B cell (primary cell): ENCODE measurements around the gene PPP1R14D. TPM values are rescaled to one million over a fixed set of nuclear protein-coding genes. Genes with fewer than 3 reads are reported as not detected.

Experiments
- ATAC-seq: fragments of 200-7000 bp; cut with Tn5 transposase; one replicate; pipeline ENCODE4 v1.10.0; 2021; ENCODE audit warnings: low read depth, mild to moderate bottlenecking, moderate number of reproducible peaks, moderate library complexity
- CTCF ChIA-PET: fragments of 350-600 bp; sonication (Branson Sonifier 250); formaldehyde crosslinking; loops from one replicate; lab custom pipeline; 2021; ENCODE audit warnings: antibody characterized with exemption, inconsistent platforms; lab: Charles Lee
- POLR2A ChIA-PET: fragments of 350-600 bp; sonication (Branson Sonifier 250); formaldehyde crosslinking; loops from one replicate; lab custom pipeline; 2021; ENCODE audit warnings: antibody characterized with exemption; lab: Charles Lee
- DNase-seq: peaks from one replicate; pipeline ENCODE4 v3.0.0; 2013
- H2AFZ ChIP-seq: 2 replicates; pipeline ENCODE4 v1.6.1; 2012; ENCODE audit warnings: mild to moderate bottlenecking, low read depth, low read length; ENCODE audit not compliant: insufficient read depth, poor library complexity, severe bottlenecking
- H3K27ac ChIP-seq, 2 donors: 1 replicate in 1 of 2; 2 replicates in 1 of 2; pipeline ENCODE4 v1.5.1; 2012 to 2013; ENCODE audit warnings: low read length in 2 of 2, mild to moderate bottlenecking in 2 of 2, moderate library complexity in 1 of 2
- H3K27me3 ChIP-seq, 4 experiments: fragments of 200-600 bp in 1 of 4; sonication (generic) in 1 of 4; replicated peaks in 1 of 4; 1 replicate in 2 of 4; 2 replicates in 2 of 4; pipeline versions ENCODE4 v1.6.1 to v1.7.0; 2013 to 2016; ENCODE audit warnings: low read length in 3 of 4, mild to moderate bottlenecking in 2 of 4, mixed read lengths in 1 of 4, moderate library complexity in 1 of 4; ENCODE audit not compliant: insufficient read depth in 4 of 4, control insufficient read depth in 3 of 4; ENCODE audit errors: control extremely low read depth in 1 of 4
- H3K36me3 ChIP-seq, 2 experiments: replicated peaks in 1 of 2; 1 replicate in 1 of 2; 2 replicates in 1 of 2; pipeline versions ENCODE4 v1.6.1 to v1.7.1; 2013; ENCODE audit warnings: low read length in 1 of 2; ENCODE audit not compliant: insufficient read depth in 2 of 2, control insufficient read depth in 1 of 2; ENCODE audit errors: control extremely low read depth in 1 of 2, extremely low read depth in 1 of 2
- H3K4me1 ChIP-seq, 2 donors: fragments of 200-600 bp in 1 of 2; sonication (generic) in 1 of 2; 1 replicate in 1 of 2; 2 replicates in 1 of 2; pipeline versions ENCODE4 v1.5.1 to v1.6.1; 2013 to 2017; ENCODE audit warnings: low read length in 2 of 2; ENCODE audit not compliant: control insufficient read depth in 2 of 2, insufficient read depth in 2 of 2
- H3K4me2 ChIP-seq: replicated peaks from 2 replicates; pipeline ENCODE3; 2012; ENCODE audit warnings: mild to moderate bottlenecking, low read depth, low read length; ENCODE audit not compliant: poor library complexity, severe bottlenecking
- H3K4me3 ChIP-seq, 5 experiments: fragments of 200-600 bp in 1 of 5; sonication (generic) in 1 of 5; 1 replicate in 3 of 5; 2 replicates in 2 of 5; pipeline versions ENCODE4 v1.5.1 to v1.7.0; 2011 to 2016; ENCODE audit warnings: low read length in 4 of 5, mild to moderate bottlenecking in 4 of 5, low read depth in 2 of 5, control low read depth in 1 of 5, moderate library complexity in 1 of 5; ENCODE audit not compliant: insufficient read depth in 1 of 5; ENCODE audit errors: control extremely low read depth in 1 of 5, extremely low read depth in 1 of 5
- H3K79me2 ChIP-seq: fragments of 200-600 bp; sonication (generic); one replicate; pipeline ENCODE4 v1.6.0; 2016; ENCODE audit warnings: low read length; ENCODE audit not compliant: control insufficient read depth, insufficient read depth
- H3K9ac ChIP-seq: fragments of 200-600 bp; sonication (generic); 2 replicates; pipeline ENCODE4 v1.6.1; 2017; ENCODE audit warnings: mild to moderate bottlenecking, low read length, moderate library complexity
- H3K9me3 ChIP-seq, 3 donors: one replicate each; pipeline versions ENCODE4 v1.6.1 to v1.7.1; 2013; ENCODE audit warnings: low read length in 2 of 3; ENCODE audit not compliant: control insufficient read depth in 2 of 3, insufficient read depth in 1 of 3; ENCODE audit errors: control extremely low read depth in 1 of 3
- H4K20me1 ChIP-seq: 2 replicates; pipeline ENCODE4 v1.6.0; 2012; ENCODE audit warnings: mild to moderate bottlenecking, low read length; ENCODE audit not compliant: insufficient read depth, control insufficient read depth, poor library complexity, severe bottlenecking
- H3K27ac Mint-ChIP-seq: one replicate; pipeline ENCODE4 v1.8.0; 2021; ENCODE audit warnings: mixed read lengths
- H3K27me3 Mint-ChIP-seq: one replicate; pipeline ENCODE4 v1.8.0; 2021; ENCODE audit warnings: mixed read lengths
- H3K4me1 Mint-ChIP-seq: one replicate; pipeline ENCODE4 v1.8.0; 2021; ENCODE audit warnings: mixed read lengths
- H3K4me3 Mint-ChIP-seq: one replicate; pipeline ENCODE4 v1.8.0; 2021; ENCODE audit warnings: mixed read lengths
- H3K9me3 Mint-ChIP-seq: one replicate; pipeline ENCODE4 v1.8.0; 2022; ENCODE audit warnings: mixed read lengths; ENCODE audit not compliant: insufficient read depth
- EZH2 ChIP-seq: IDR thresholded peaks from 2 replicates; pipeline ENCODE4 v1.6.1; 2012; ENCODE audit warnings: borderline replicate concordance, low read depth, mild to moderate bottlenecking, moderate library complexity, low read length; ENCODE audit not compliant: insufficient read depth, poor library complexity, severe bottlenecking
- WGBS: methylation state at CpG from one replicate; pipeline ENCODE4 v1.1.5; 2013; ENCODE audit warnings: missing lambda C conversion rate; ENCODE audit not compliant: insufficient coverage; 5-methylcytosine and 5-hydroxymethylcytosine counted together
- intact Hi-C: fragments of 100-400 bp; cut with micrococcal nuclease; formaldehyde crosslinking; loops from one replicate; pipeline ENCODE4 v1.10.0; 2022
- polyA plus RNA-seq: library from polyadenylated mRNA; depleted of rRNA; stranded (reverse); fragments of >200 nt; gene quantifications from 2 replicates; pipeline ENCODE4 v1.2.3, GENCODE V29; 2012
- total RNA-seq, 2 donors: library from RNA; stranded (reverse); fragments of 120-200 nt in 1 of 2; gene quantifications; 1 replicate in 1 of 2; 2 replicates in 1 of 2; pipeline versions ENCODE4 v1.2.3 to v1.2.4, GENCODE V29; 2013 to 2022
- TF ChIP-seq, protein P1 (sequence below): fragments of 200-600 bp; IDR thresholded peaks from one replicate; pipeline ENCODE4 v1.8.0; 2022; ENCODE audit warnings: antibody characterized with exemption, mild to moderate bottlenecking

PPP1R14D gene
- total and polyA plus RNA-seq, 2 donors (not counting 1 experiment from before 2014, with no cell fraction given) = 0.19 TPM; not detected in 1

GRCh38 chr15:40803076-40803475, 25.4 kb downstream of the PPP1R14D start:
- H3K79me2 ChIP-seq = peaks cover 87% of the 10 kb centered on the region
- no peak overlapping the region for H3K27ac ChIP-seq
- H3K27ac Mint-ChIP-seq = no peak overlapping the region
- ChIA-PET CTCF (no interaction called here), POLR2A (interaction anchor here (0.7 kb wide), 1 partner anchor 100 kb away, joined by 6 read pairs; no protein-coding TSS in a partner anchor)
- peaks cover 9 to 11% of the 10 kb centered on the region in 2 donors for H3K4me1 ChIP-seq
- DNase-seq = no peak
- no peak for TF ChIP-seq EZH2
- TF ChIP-seq, protein P1, sequence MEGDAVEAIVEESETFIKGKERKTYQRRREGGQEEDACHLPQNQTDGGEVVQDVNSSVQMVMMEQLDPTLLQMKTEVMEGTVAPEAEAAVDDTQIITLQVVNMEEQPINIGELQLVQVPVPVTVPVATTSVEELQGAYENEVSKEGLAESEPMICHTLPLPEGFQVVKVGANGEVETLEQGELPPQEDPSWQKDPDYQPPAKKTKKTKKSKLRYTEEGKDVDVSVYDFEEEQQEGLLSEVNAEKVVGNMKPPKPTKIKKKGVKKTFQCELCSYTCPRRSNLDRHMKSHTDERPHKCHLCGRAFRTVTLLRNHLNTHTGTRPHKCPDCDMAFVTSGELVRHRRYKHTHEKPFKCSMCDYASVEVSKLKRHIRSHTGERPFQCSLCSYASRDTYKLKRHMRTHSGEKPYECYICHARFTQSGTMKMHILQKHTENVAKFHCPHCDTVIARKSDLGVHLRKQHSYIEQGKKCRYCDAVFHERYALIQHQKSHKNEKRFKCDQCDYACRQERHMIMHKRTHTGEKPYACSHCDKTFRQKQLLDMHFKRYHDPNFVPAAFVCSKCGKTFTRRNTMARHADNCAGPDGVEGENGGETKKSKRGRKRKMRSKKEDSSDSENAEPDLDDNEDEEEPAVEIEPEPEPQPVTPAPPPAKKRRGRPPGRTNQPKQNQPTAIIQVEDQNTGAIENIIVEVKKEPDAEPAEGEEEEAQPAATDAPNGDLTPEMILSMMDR = no peak
- H3K27me3 ChIP-seq = no peaks in the 10 kb centered on the region
- H3K27me3 Mint-ChIP-seq = no peaks in the 10 kb centered on the region
- no peak overlapping the region for H3K4me2 ChIP-seq
- no peak for ATAC-seq
- H3K9ac ChIP-seq = no peak overlapping the region
- intact Hi-C loops = no loop called here
- 100% methylated on average over 1 of the region's 2 CpGs for WGBS
- no peak overlapping the region for H2AFZ ChIP-seq
- H3K4me3 Mint-ChIP-seq = no peak overlapping the region
- H3K9me3 Mint-ChIP-seq = no peaks in the 10 kb centered on the region
- H3K4me3 ChIP-seq = no peak overlapping the region
- H4K20me1 ChIP-seq = peaks cover 21% of the 10 kb centered on the region
- H3K4me1 Mint-ChIP-seq = peaks cover 25% of the 10 kb centered on the region
- H3K36me3 ChIP-seq = peaks cover 0 to 6% of the 10 kb centered on the region in 2 experiments
- H3K9me3 ChIP-seq = no peaks in the 10 kb centered on the region

DNA sequence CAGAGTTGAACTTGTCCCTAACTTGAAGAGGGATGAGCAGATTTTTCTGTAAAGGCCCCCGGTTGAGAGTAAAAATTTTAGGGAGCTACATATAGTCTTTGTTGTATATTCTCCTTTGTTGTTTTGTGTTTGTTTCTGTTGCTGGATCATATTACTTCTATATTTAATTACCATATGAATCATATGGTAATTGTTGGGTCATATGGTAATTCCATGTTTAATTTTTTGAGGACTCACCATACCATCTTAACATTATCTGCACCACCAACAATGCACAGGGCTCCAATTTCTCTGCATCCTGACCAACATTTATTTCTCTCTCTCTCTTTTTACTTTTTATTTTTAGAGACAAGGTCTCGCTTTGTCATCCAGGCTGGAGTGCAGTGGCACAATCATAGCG, 29.0 kb downstream of the PPP1R14D start:
- no peak for ATAC-seq
- Mint-ChIP-seq H3K4me1 (peaks cover 18% of the 10 kb centered on the region), H3K27ac (no peak overlapping the region), H3K4me3 (no peak overlapping the region), H3K9me3 (no peaks in the 10 kb centered on the region), H3K27me3 (no peaks in the 10 kb centered on the region)
- Histone ChIP-seq H3K79me2 (peaks cover 96% of the 10 kb centered on the region), H3K4me2 (no peak overlapping the region), H3K27ac (no peak overlapping the region), H2AFZ (no peak overlapping the region), H3K4me1 (no peaks in the 10 kb centered on the region), H4K20me1 (peaks cover 47% of the 10 kb centered on the region), H3K9me3 (no peaks in the 10 kb centered on the region), H3K9ac (no peak overlapping the region), H3K4me3 (no peak overlapping the region), H3K27me3 (no peaks in the 10 kb centered on the region), H3K36me3 (peaks cover 0 to 6% of the 10 kb centered on the region in 2 experiments)
- ChIA-PET CTCF (interaction anchor here (0.7 kb wide), 1 partner anchor 121 kb away, joined by 3 read pairs; no protein-coding TSS in a partner anchor), POLR2A (no interaction called here)
- no peak for DNase-seq
- intact Hi-C loops = no loop called here
- WGBS = 100% methylated on average over 1 of the region's 3 CpGs
- TF ChIP-seq, protein P1 = no peak
- no peak for TF ChIP-seq EZH2
